K562 (cell line): ENCODE results near the gene HBEGF. TPM values are rescaled to one million over a fixed set of nuclear protein-coding genes. Genes with fewer than 3 reads are reported as not detected.

Source experiments
- ATAC-seq: fragments of 200-7000 bp; cut with Tn5 transposase; 3 replicates; pipeline ENCODE4 v1.9.1; 2020; ENCODE audit warnings: moderate library complexity
- BruUV-seq: library from RNA; stranded (reverse); fragments of 400-500 nt; replicated peaks from 2 replicates; lab custom pipeline; 2021; lab: Mats Ljungman, UMichigan
- CTCF ChIA-PET: fragments of 300-600 bp; formaldehyde crosslinking; extraction: SDS; loops from one replicate; lab custom pipeline; 2021; ENCODE audit warnings: low intra/inter-chr PET ratio; lab: Yijun Ruan, JAX
- POLR2A ChIA-PET: fragments of 300-600, 350-650 bp; sonication (Branson Sonifier 250); formaldehyde crosslinking; extraction: SDS; loops from one replicate; lab custom pipeline; 2021; ENCODE audit warnings: antibody characterized with exemption, inconsistent platforms; lab: Yijun Ruan, JAX
- DNase-seq, 4 experiments: peaks; one replicate each; pipeline versions ENCODE4 v3.0.0 to v3.0.0-alpha.2; 2011 to 2018; ENCODE audit warnings: low spot score in 3 of 4, mixed read lengths in 3 of 4; ENCODE audit errors: extremely low read depth in 1 of 4
- FAIRE-seq: peaks from 2 replicates; lab custom pipeline; 2011; peaks lifted over from hg19 to GRCh38; lab: Jason Lieb, UNC
- H2AFZ ChIP-seq: 2 replicates; pipeline ENCODE4 v1.6.0; 2011; ENCODE audit warnings: low read depth, low read length, control low read depth, inconsistent platforms
- H3K27ac ChIP-seq: fragments of 200-600 bp; 3 replicates; pipeline ENCODE4 v1.8.0; 2011; ENCODE audit warnings: low read depth, mild to moderate bottlenecking, control low read depth, inconsistent platforms, low read length, moderate library complexity, mixed read lengths; ENCODE audit errors: extremely low read depth
- H3K27me3 ChIP-seq, 2 experiments: fragments of 300-600 bp in 1 of 2; 2 replicates in 1 of 2; 3 replicates in 1 of 2; pipeline versions ENCODE4 v1.6.0 to v1.8.0; 2011; ENCODE audit warnings: inconsistent platforms in 2 of 2, low read length in 2 of 2, mild to moderate bottlenecking in 1 of 2, mixed read lengths in 1 of 2, moderate library complexity in 1 of 2; ENCODE audit not compliant: control insufficient read depth in 2 of 2, insufficient read depth in 2 of 2
- H3K36me3 ChIP-seq: fragments of 300-600 bp; 3 replicates; pipeline ENCODE4 v1.8.0; 2011; ENCODE audit warnings: mild to moderate bottlenecking, low read length, inconsistent platforms; ENCODE audit not compliant: control insufficient read depth, insufficient read depth
- H3K4me1 ChIP-seq, 2 experiments: fragments of 200-600 bp in 1 of 2; replicated peaks in 1 of 2; 2 replicates in 1 of 2; 3 replicates in 1 of 2; pipeline versions ENCODE4 v1.5.1 to v1.8.0; 2011; ENCODE audit warnings: inconsistent platforms in 2 of 2, low read length in 2 of 2, mild to moderate bottlenecking in 1 of 2, mixed read lengths in 1 of 2, moderate library complexity in 1 of 2; ENCODE audit not compliant: control insufficient read depth in 2 of 2, insufficient read depth in 2 of 2
- H3K4me2 ChIP-seq: 2 replicates; pipeline ENCODE4 v1.6.1; 2011; ENCODE audit warnings: low read length, control low read depth, inconsistent platforms, mixed read lengths; ENCODE audit not compliant: insufficient read depth
- H3K4me3 ChIP-seq: fragments of 200-600 bp; sonication (generic), shearing (Covaris generic); 2 replicates; pipeline ENCODE4 v1.5.1; 2016; ENCODE audit warnings: control low read depth, inconsistent platforms
- H3K79me2 ChIP-seq: fragments of 200-600 bp; 3 replicates; pipeline ENCODE4 v1.8.0; 2011; ENCODE audit warnings: low read length, inconsistent platforms; ENCODE audit not compliant: control insufficient read depth, insufficient read depth
- H3K9ac ChIP-seq, 2 experiments: 2 replicates each; pipeline versions ENCODE4 v1.6.0 to v1.6.1; 2011; ENCODE audit warnings: low read depth in 2 of 2, low read length in 2 of 2, control low read depth in 1 of 2, inconsistent platforms in 1 of 2, mild to moderate bottlenecking in 1 of 2, mixed read lengths in 1 of 2; ENCODE audit not compliant: insufficient read depth in 1 of 2
- H3K9me1 ChIP-seq: one replicate; pipeline ENCODE4 v1.6.0; 2011; ENCODE audit warnings: inconsistent platforms, mild to moderate bottlenecking, low read length, moderate library complexity; ENCODE audit not compliant: control insufficient read depth, insufficient read depth
- H3K9me3 ChIP-seq: replicated peaks from 2 replicates; pipeline ENCODE4 v1.5.1; 2011; ENCODE audit warnings: low read depth, low read length, inconsistent platforms; ENCODE audit not compliant: control insufficient read depth, insufficient read depth
- H4K20me1 ChIP-seq: replicated peaks from 2 replicates; pipeline ENCODE4 v1.6.1; 2011; ENCODE audit warnings: low read length, inconsistent platforms, mixed read lengths; ENCODE audit not compliant: control insufficient read depth, insufficient read depth
- ARID1B ChIP-seq: fragments of 450-650 bp; IDR thresholded peaks from 2 replicates; pipeline ENCODE4 v1.6.1; 2016; ENCODE audit warnings: antibody characterized with exemption, mild to moderate bottlenecking, inconsistent platforms
- CHD2 ChIP-seq: IDR thresholded peaks from 2 replicates; pipeline ENCODE4 v1.6.1; 2011; ENCODE audit warnings: low read depth, low read length
- MIER1 ChIP-seq: fragments of 450-650 bp; IDR thresholded peaks from 2 replicates; pipeline ENCODE4 v1.6.1; 2016; ENCODE audit warnings: antibody characterized with exemption, mild to moderate bottlenecking, low read depth
- MTA3 ChIP-seq: fragments of 450-650 bp; formaldehyde crosslinking; IDR thresholded peaks from 2 replicates; pipeline ENCODE4 v1.6.1; 2017; ENCODE audit warnings: mild to moderate bottlenecking, borderline replicate concordance
- SIX5 ChIP-seq, 2 experiments: IDR thresholded peaks; 2 replicates each; pipeline ENCODE4 v1.6.1; 2011; ENCODE audit warnings: low read length in 2 of 2, borderline replicate concordance in 1 of 2, low read depth in 1 of 2, mild to moderate bottlenecking in 1 of 2, moderate library complexity in 1 of 2; ENCODE audit not compliant: insufficient read depth in 1 of 2
- ZNF589 ChIP-seq: fragments of 200-800 bp; sonication (Bioruptor generic); IDR thresholded peaks from 2 replicates; pipeline ENCODE4 v1.6.1; 2016; ENCODE audit warnings: low read depth, missing genetic modification characterization, missing compliant biosample characterization
- WGBS: fragments of 100-300 bp; shearing (Covaris generic); methylation state at CpG from one replicate; pipeline ENCODE4 v1.1.6; 2016; ENCODE audit warnings: low coverage, mixed read lengths; ENCODE audit not compliant: insufficient coverage; ENCODE audit errors: missing lambda C conversion rate; 5-methylcytosine and 5-hydroxymethylcytosine counted together
- in situ Hi-C: fragments of 300-500 bp; cut with MboI; formaldehyde crosslinking; loops from 4 replicates; pipeline ENCODE4 v1.15.0; 2018; ENCODE audit warnings: inconsistent platforms, mixed read lengths
- intact Hi-C: fragments of 100-400 bp; cut with micrococcal nuclease; formaldehyde crosslinking; loops from 2 replicates; pipeline ENCODE4 v1.14.2; 2022
- polyA plus RNA-seq, 8 experiments: library from polyadenylated mRNA; depleted of rRNA in 4 of 8; stranded (reverse) in 5 of 8; unstranded in 3 of 8; fragments of >200 nt; fragmentation: Nextera tagmentation in 2 of 8; fragmentation: Illumina TruSeq in 1 of 8; extraction: Ambion mirVana in 2 of 8; extraction: Trizol in 1 of 8; gene quantifications; 2 replicates each; pipeline versions ENCODE4 v1.2.1 to v1.2.3, GENCODE V29; 2011 to 2014; ENCODE audit warnings: inconsistent platforms in 1 of 8, missing spikeins in 1 of 8
- total RNA-seq, 7 experiments: library from RNA; depleted of rRNA in 6 of 7; stranded (reverse); fragments of >200 nt in 6 of 7; fragmentation: Illumina TruSeq in 2 of 7; extraction: Trizol in 2 of 7; gene quantifications; 2 replicates each; pipeline versions ENCODE4 v1.2.1 to v1.2.3, GENCODE V29; 2011 to 2021; ENCODE audit warnings: low replicate concordance in 1 of 7
- TF ChIP-seq, protein P1 (sequence below): fragments of 450-650 bp; IDR thresholded peaks from 2 replicates; pipeline ENCODE4 v1.6.1; 2018; ENCODE audit not compliant: partially characterized antibody
- TF ChIP-seq, protein P2 (sequence below): sonication (generic); formaldehyde crosslinking; IDR thresholded peaks from 2 replicates; pipeline ENCODE4 v1.8.0; 2023; ENCODE audit warnings: mild to moderate bottlenecking, missing genetic modification reagents

Gene HBEGF
- total and polyA plus RNA-seq, 9 of the 15 experiments (the other 6 are each of a cell fraction or from before 2014, with no cell fraction given) = 0.11 to 1.1 (median 0.60) TPM

- POLR2A ChIA-PET = interaction anchor here (0.6 kb wide), 2 partner anchors 23 to 48 kb away, joined by 3 read pairs; no protein-coding TSS in a partner anchor
- 0 out of 5 replicates have a peak, but pooled peaks cover 0 to 3% of the 10 kb centered on the region in 2 experiments for H3K4me1 ChIP-seq
- H4K20me1 ChIP-seq = no peaks in the 10 kb centered on the region
- FAIRE-seq = no peak
- no peak overlapping the region for H3K4me3 ChIP-seq
- 61% methylated on average over 3 of the region's 3 CpGs for WGBS
- no peaks in the 10 kb centered on the region for H3K9me3 ChIP-seq
- BruUV-seq = no TSS peak
- no peak for TF ChIP-seq CHD2
- no peak for TF ChIP-seq MTA3
- TF ChIP-seq, protein P1, sequence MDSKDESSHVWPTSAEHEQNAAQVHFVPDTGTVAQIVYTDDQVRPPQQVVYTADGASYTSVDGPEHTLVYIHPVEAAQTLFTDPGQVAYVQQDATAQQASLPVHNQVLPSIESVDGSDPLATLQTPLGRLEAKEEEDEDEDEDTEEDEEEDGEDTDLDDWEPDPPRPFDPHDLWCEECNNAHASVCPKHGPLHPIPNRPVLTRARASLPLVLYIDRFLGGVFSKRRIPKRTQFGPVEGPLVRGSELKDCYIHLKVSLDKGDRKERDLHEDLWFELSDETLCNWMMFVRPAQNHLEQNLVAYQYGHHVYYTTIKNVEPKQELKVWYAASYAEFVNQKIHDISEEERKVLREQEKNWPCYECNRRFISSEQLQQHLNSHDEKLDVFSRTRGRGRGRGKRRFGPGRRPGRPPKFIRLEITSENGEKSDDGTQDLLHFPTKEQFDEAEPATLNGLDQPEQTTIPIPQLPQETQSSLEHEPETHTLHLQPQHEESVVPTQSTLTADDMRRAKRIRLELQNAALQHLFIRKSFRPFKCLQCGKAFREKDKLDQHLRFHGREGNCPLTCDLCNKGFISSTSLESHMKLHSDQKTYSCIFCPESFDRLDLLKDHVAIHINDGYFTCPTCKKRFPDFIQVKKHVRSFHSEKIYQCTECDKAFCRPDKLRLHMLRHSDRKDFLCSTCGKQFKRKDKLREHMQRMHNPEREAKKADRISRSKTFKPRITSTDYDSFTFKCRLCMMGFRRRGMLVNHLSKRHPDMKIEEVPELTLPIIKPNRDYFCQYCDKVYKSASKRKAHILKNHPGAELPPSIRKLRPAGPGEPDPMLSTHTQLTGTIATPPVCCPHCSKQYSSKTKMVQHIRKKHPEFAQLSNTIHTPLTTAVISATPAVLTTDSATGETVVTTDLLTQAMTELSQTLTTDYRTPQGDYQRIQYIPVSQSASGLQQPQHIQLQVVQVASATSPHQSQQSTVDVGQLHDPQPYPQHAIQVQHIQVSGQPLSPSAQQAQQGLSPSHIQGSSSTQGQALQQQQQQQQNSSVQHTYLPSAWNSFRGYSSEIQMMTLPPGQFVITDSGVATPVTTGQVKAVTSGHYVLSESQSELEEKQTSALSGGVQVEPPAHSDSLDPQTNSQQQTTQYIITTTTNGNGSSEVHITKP = peak; percentile 21
- TF ChIP-seq ARID1B = no peak
- no peak for TF ChIP-seq MIER1
- no peak for TF ChIP-seq ZNF589
- TF ChIP-seq, protein P2, sequence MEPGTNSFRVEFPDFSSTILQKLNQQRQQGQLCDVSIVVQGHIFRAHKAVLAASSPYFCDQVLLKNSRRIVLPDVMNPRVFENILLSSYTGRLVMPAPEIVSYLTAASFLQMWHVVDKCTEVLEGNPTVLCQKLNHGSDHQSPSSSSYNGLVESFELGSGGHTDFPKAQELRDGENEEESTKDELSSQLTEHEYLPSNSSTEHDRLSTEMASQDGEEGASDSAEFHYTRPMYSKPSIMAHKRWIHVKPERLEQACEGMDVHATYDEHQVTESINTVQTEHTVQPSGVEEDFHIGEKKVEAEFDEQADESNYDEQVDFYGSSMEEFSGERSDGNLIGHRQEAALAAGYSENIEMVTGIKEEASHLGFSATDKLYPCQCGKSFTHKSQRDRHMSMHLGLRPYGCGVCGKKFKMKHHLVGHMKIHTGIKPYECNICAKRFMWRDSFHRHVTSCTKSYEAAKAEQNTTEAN (CRISPR knock-in tag) = no peak
- no peak for TF ChIP-seq SIX5 (IDR thresholded peaks at IDR 0.05; ENCODE audit: borderline replicate concordance in 1 of 2, insufficient read depth in 1 of 2, low read depth in 1 of 2, low read length in 2 of 2)
- H3K27me3 ChIP-seq = no peaks in the 10 kb centered on the region
- peaks cover 43% of the 10 kb centered on the region for H3K79me2 ChIP-seq
- intact Hi-C loops (no loop called here), in situ Hi-C loops (no loop called here)
- no peak overlapping the region for H3K27ac ChIP-seq
- no peak for DNase-seq
- ATAC-seq = no peak
- no peak overlapping the region for H2AFZ ChIP-seq
- no peak overlapping the region for H3K4me2 ChIP-seq
- H3K9ac ChIP-seq = no peak overlapping the region
- peaks cover 9% of the 10 kb centered on the region; the same call in 2 of the 3 replicates for H3K36me3 ChIP-seq
- H3K9me1 ChIP-seq = no peaks in the 10 kb centered on the region
- CTCF ChIA-PET = no interaction called here
Measured at GRCh38 chr5:140284013-140284412, 62.4 kb downstream of the HBEGF start.

Other genes starting within 250 kb of the HBEGF start
Only the 7 nearest of the 10 such genes appear.
- 76.1 and 127 TPM in 2 replicates for gene CYSTM1, start 171.4 kb downstream of the HBEGF start, total RNA-seq (2014; rRNA removed)
- 66.6 and 94.6 TPM in 2 replicates for gene CYSTM1, start 171.4 kb downstream of the HBEGF start, total RNA-seq (2014; rRNA removed; fragmentation: Illumina TruSeq; extraction: Trizol)
- gene CYSTM1, start 171.4 kb downstream of the HBEGF start, total RNA-seq (2015; rRNA removed; fragmentation: Illumina TruSeq; extraction: Trizol) = 118 and 129 TPM in 2 replicates
- gene CYSTM1, start 171.4 kb downstream of the HBEGF start, total RNA-seq (2021) = 76.2 and 86.6 TPM in 2 replicates
- gene CYSTM1, start 171.4 kb downstream of the HBEGF start, polyA plus RNA-seq (2011; rRNA removed) = 92.8 and 98.2 TPM in 2 replicates
- gene CYSTM1, start 171.4 kb downstream of the HBEGF start, polyA plus RNA-seq (2014; fragmentation: Illumina TruSeq; extraction: Trizol) = 139 and 150 TPM in 2 replicates
- gene CYSTM1, start 171.4 kb downstream of the HBEGF start, polyA plus RNA-seq (2014; fragmentation: Nextera tagmentation; extraction: Ambion mirVana) = 100 to 1,000 TPM; 363 to 422 TPM
- 108 and 126 TPM in 2 replicates for gene CYSTM1, start 171.4 kb downstream of the HBEGF start, polyA plus RNA-seq (2014; rRNA removed)
- 45.5 and 51.1 TPM in 2 replicates for gene PFDN1, start 43.5 kb downstream of the HBEGF start, total RNA-seq (2014; rRNA removed)
- 75.7 and 88.5 TPM in 2 replicates for gene PFDN1, start 43.5 kb downstream of the HBEGF start, total RNA-seq (2014; rRNA removed; fragmentation: Illumina TruSeq; extraction: Trizol)
- 71.1 and 79.5 TPM in 2 replicates for gene PFDN1, start 43.5 kb downstream of the HBEGF start, total RNA-seq (2015; rRNA removed; fragmentation: Illumina TruSeq; extraction: Trizol)
- 49.3 and 50.3 TPM in 2 replicates for gene PFDN1, start 43.5 kb downstream of the HBEGF start, total RNA-seq (2021)
- 78.0 and 78.2 TPM in 2 replicates for gene PFDN1, start 43.5 kb downstream of the HBEGF start, polyA plus RNA-seq (2011; rRNA removed)
- 99.3 and 119 TPM in 2 replicates for gene PFDN1, start 43.5 kb downstream of the HBEGF start, polyA plus RNA-seq (2014; fragmentation: Illumina TruSeq; extraction: Trizol)
- gene PFDN1, start 43.5 kb downstream of the HBEGF start, polyA plus RNA-seq (2014; fragmentation: Nextera tagmentation; extraction: Ambion mirVana) = 100 to 1,000 TPM; 152 to 215 TPM
- gene PFDN1, start 43.5 kb downstream of the HBEGF start, polyA plus RNA-seq (2014; rRNA removed) = 70.9 and 72.6 TPM in 2 replicates
- 0.05 TPM in 1 of 2 replicates, not detected in the other for gene SLC4A9, start 13.6 kb upstream of the HBEGF start, total RNA-seq (2014; rRNA removed)
- not detected in 2 replicates for gene SLC4A9, start 13.6 kb upstream of the HBEGF start, total RNA-seq (2014; rRNA removed; fragmentation: Illumina TruSeq; extraction: Trizol)
- gene SLC4A9, start 13.6 kb upstream of the HBEGF start, total RNA-seq (2015; rRNA removed; fragmentation: Illumina TruSeq; extraction: Trizol) = not detected in 2 replicates
- not detected in 2 replicates for gene SLC4A9, start 13.6 kb upstream of the HBEGF start, total RNA-seq (2021)
- 0.13 TPM in 1 of 2 replicates, not detected in the other for gene SLC4A9, start 13.6 kb upstream of the HBEGF start, polyA plus RNA-seq (2011; rRNA removed)
- gene SLC4A9, start 13.6 kb upstream of the HBEGF start, polyA plus RNA-seq (2014; fragmentation: Illumina TruSeq; extraction: Trizol) = not detected in 2 replicates
- not detected for gene SLC4A9, start 13.6 kb upstream of the HBEGF start, polyA plus RNA-seq (2014; fragmentation: Nextera tagmentation; extraction: Ambion mirVana)
- not detected in 2 replicates for gene SLC4A9, start 13.6 kb upstream of the HBEGF start, polyA plus RNA-seq (2014; rRNA removed)
- gene ANKHD1, start 55.2 kb upstream of the HBEGF start, total RNA-seq (2014; rRNA removed) = 68.1 and 75.8 TPM in 2 replicates
- gene ANKHD1, start 55.2 kb upstream of the HBEGF start, total RNA-seq (2014; rRNA removed; fragmentation: Illumina TruSeq; extraction: Trizol) = 63.0 and 72.8 TPM in 2 replicates
- 73.7 and 78.7 TPM in 2 replicates for gene ANKHD1, start 55.2 kb upstream of the HBEGF start, total RNA-seq (2015; rRNA removed; fragmentation: Illumina TruSeq; extraction: Trizol)
- gene ANKHD1, start 55.2 kb upstream of the HBEGF start, total RNA-seq (2021) = 98.7 and 110 TPM in 2 replicates
- 138 and 144 TPM in 2 replicates for gene ANKHD1, start 55.2 kb upstream of the HBEGF start, polyA plus RNA-seq (2011; rRNA removed)
- 93.0 and 101 TPM in 2 replicates for gene ANKHD1, start 55.2 kb upstream of the HBEGF start, polyA plus RNA-seq (2014; fragmentation: Illumina TruSeq; extraction: Trizol)
- gene ANKHD1, start 55.2 kb upstream of the HBEGF start, polyA plus RNA-seq (2014; fragmentation: Nextera tagmentation; extraction: Ambion mirVana) = 10 to 100 TPM; 38.9 to 39.0 TPM
- 93.6 and 96.7 TPM in 2 replicates for gene ANKHD1, start 55.2 kb upstream of the HBEGF start, polyA plus RNA-seq (2014; rRNA removed)
- 1.3 and 2.3 TPM in 2 replicates for gene EIF4EBP3, start 201.1 kb upstream of the HBEGF start, total RNA-seq (2014; rRNA removed)
- gene EIF4EBP3, start 201.1 kb upstream of the HBEGF start, total RNA-seq (2014; rRNA removed; fragmentation: Illumina TruSeq; extraction: Trizol) = 2.5 and 3.8 TPM in 2 replicates
- gene EIF4EBP3, start 201.1 kb upstream of the HBEGF start, total RNA-seq (2015; rRNA removed; fragmentation: Illumina TruSeq; extraction: Trizol) = 0.72 and 1.3 TPM in 2 replicates
- gene EIF4EBP3, start 201.1 kb upstream of the HBEGF start, total RNA-seq (2021) = 5.7 and 7.7 TPM in 2 replicates
- gene EIF4EBP3, start 201.1 kb upstream of the HBEGF start, polyA plus RNA-seq (2011; rRNA removed) = 3.1 and 4.7 TPM in 2 replicates
- gene EIF4EBP3, start 201.1 kb upstream of the HBEGF start, polyA plus RNA-seq (2014; fragmentation: Illumina TruSeq; extraction: Trizol) = 3.1 and 4.1 TPM in 2 replicates
- 1 to 10 TPM; 5.0 to 7.5 TPM for gene EIF4EBP3, start 201.1 kb upstream of the HBEGF start, polyA plus RNA-seq (2014; fragmentation: Nextera tagmentation; extraction: Ambion mirVana)
- 3.4 and 4.0 TPM in 2 replicates for gene EIF4EBP3, start 201.1 kb upstream of the HBEGF start, polyA plus RNA-seq (2014; rRNA removed)
- gene SRA1, start 210.9 kb upstream of the HBEGF start, total RNA-seq (2014; rRNA removed) = 45.0 and 58.1 TPM in 2 replicates
- 31.6 and 31.8 TPM in 2 replicates for gene SRA1, start 210.9 kb upstream of the HBEGF start, total RNA-seq (2014; rRNA removed; fragmentation: Illumina TruSeq; extraction: Trizol)
- 30.5 and 35.2 TPM in 2 replicates for gene SRA1, start 210.9 kb upstream of the HBEGF start, total RNA-seq (2015; rRNA removed; fragmentation: Illumina TruSeq; extraction: Trizol)
- 45.8 and 47.4 TPM in 2 replicates for gene SRA1, start 210.9 kb upstream of the HBEGF start, total RNA-seq (2021)
- 38.8 and 41.3 TPM in 2 replicates for gene SRA1, start 210.9 kb upstream of the HBEGF start, polyA plus RNA-seq (2011; rRNA removed)
- gene SRA1, start 210.9 kb upstream of the HBEGF start, polyA plus RNA-seq (2014; fragmentation: Illumina TruSeq; extraction: Trizol) = 43.6 and 49.5 TPM in 2 replicates
- 10 to 100 TPM; 24.1 to 33.6 TPM for gene SRA1, start 210.9 kb upstream of the HBEGF start, polyA plus RNA-seq (2014; fragmentation: Nextera tagmentation; extraction: Ambion mirVana)
- gene SRA1, start 210.9 kb upstream of the HBEGF start, polyA plus RNA-seq (2014; rRNA removed) = 44.4 and 50.8 TPM in 2 replicates
- 9.9 and 12.1 TPM in 2 replicates for gene APBB3, start 218.0 kb upstream of the HBEGF start, total RNA-seq (2014; rRNA removed)
- gene APBB3, start 218.0 kb upstream of the HBEGF start, total RNA-seq (2014; rRNA removed; fragmentation: Illumina TruSeq; extraction: Trizol) = 5.4 and 6.4 TPM in 2 replicates
- gene APBB3, start 218.0 kb upstream of the HBEGF start, total RNA-seq (2015; rRNA removed; fragmentation: Illumina TruSeq; extraction: Trizol) = 5.7 and 6.0 TPM in 2 replicates
- gene APBB3, start 218.0 kb upstream of the HBEGF start, total RNA-seq (2021) = 14.3 and 18.7 TPM in 2 replicates
- 20.5 and 40.7 TPM in 2 replicates for gene APBB3, start 218.0 kb upstream of the HBEGF start, polyA plus RNA-seq (2011; rRNA removed)
- gene APBB3, start 218.0 kb upstream of the HBEGF start, polyA plus RNA-seq (2014; fragmentation: Illumina TruSeq; extraction: Trizol) = 9.5 TPM in 2 replicates
- gene APBB3, start 218.0 kb upstream of the HBEGF start, polyA plus RNA-seq (2014; fragmentation: Nextera tagmentation; extraction: Ambion mirVana) = under 1 TPM; 0.17 to 0.67 TPM
- 24.3 and 25.8 TPM in 2 replicates for gene APBB3, start 218.0 kb upstream of the HBEGF start, polyA plus RNA-seq (2014; rRNA removed)